SU-DHL-6 (cell line): ENCODE measurements around the gene INAVA.

Experiments
- CTCF ChIP-seq: fragments of 200-600 bp; sonication (generic); IDR thresholded peaks from one replicate; pipeline ENCODE4 v1.5.1; 2017; ENCODE audit warnings: antibody characterized with exemption, mild to moderate bottlenecking, low read length, moderate library complexity; ENCODE audit not compliant: insufficient read depth, poor library complexity, severe bottlenecking
- EZH2phosphoT487 ChIP-seq: fragments of 200-600 bp; sonication (generic), shearing (Covaris generic); conservative IDR thresholded peaks from 2 replicates; pipeline ENCODE4 v1.6.1; 2018; ENCODE audit warnings: mild to moderate bottlenecking, antibody characterized with exemption, low read length, moderate library complexity, mixed read lengths

GRCh38 chr1:200907611-200908097, 13.0 kb downstream of the INAVA start:
- no peak for TF ChIP-seq CTCF
- TF ChIP-seq EZH2phosphoT487: no peak
